Measurements from ENCODE around the gene HNRNPH1.

GRCh38 chr5:179610903-179611265 is 12.6 kb downstream of the HNRNPH1 start:
- TF ChIP-seq, protein P1, sequence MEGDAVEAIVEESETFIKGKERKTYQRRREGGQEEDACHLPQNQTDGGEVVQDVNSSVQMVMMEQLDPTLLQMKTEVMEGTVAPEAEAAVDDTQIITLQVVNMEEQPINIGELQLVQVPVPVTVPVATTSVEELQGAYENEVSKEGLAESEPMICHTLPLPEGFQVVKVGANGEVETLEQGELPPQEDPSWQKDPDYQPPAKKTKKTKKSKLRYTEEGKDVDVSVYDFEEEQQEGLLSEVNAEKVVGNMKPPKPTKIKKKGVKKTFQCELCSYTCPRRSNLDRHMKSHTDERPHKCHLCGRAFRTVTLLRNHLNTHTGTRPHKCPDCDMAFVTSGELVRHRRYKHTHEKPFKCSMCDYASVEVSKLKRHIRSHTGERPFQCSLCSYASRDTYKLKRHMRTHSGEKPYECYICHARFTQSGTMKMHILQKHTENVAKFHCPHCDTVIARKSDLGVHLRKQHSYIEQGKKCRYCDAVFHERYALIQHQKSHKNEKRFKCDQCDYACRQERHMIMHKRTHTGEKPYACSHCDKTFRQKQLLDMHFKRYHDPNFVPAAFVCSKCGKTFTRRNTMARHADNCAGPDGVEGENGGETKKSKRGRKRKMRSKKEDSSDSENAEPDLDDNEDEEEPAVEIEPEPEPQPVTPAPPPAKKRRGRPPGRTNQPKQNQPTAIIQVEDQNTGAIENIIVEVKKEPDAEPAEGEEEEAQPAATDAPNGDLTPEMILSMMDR (conservative IDR thresholded peaks at IDR 0.05 in 1 of 2, IDR thresholded peaks at IDR 0.05 in 1 of 2; ENCODE audit: extremely low read depth in 1 of 2, insufficient read depth in 1 of 2, low read depth in 1 of 2, low read length in 2 of 2): no peak
- no peak for TF ChIP-seq EZH2 (IDR thresholded peaks at IDR 0.05; ENCODE audit: borderline replicate concordance, low read length)
